HG02763 (cell line): ENCODE results near the gene TCF4.

ENCODE experiments used
- ATAC-seq: cut with Tn5 transposase; IDR thresholded peaks from one replicate; pipeline ENCODE4 v1.9.1; 2021; ENCODE audit warnings: mild to moderate bottlenecking, moderate library complexity; ENCODE audit not compliant: unreplicated experiment

TCF4 gene

GRCh38 chr18:55219823-55220222 is 368.2 kb downstream of the TCF4 start:
- ATAC-seq = no peak

GRCh38 chr18:55219059-55219458 is 368.9 kb downstream of the TCF4 start:
- no peak for ATAC-seq

- no peak for ATAC-seq
These were observed 373.0 kb downstream of the TCF4 start for GRCh38 chr18:55214969-55215368.

- ATAC-seq = no peak
These were observed 373.5 kb downstream of the TCF4 start for GRCh38 chr18:55214534-55214933.

- no peak for ATAC-seq
These were observed 374.4 kb downstream of the TCF4 start for GRCh38 chr18:55213586-55213985.

- ATAC-seq = no peak
These were observed 381.1 kb downstream of the TCF4 start for GRCh38 chr18:55206927-55207326.

GRCh38 chr18:55202232-55202917 is 385.6 kb downstream of the TCF4 start:
- no peak for ATAC-seq

- ATAC-seq = no peak
These were observed 388.6 kb downstream of the TCF4 start for GRCh38 chr18:55199291-55199963.

- ATAC-seq = no peak
These were observed 392.1 kb downstream of the TCF4 start for GRCh38 chr18:55195863-55196262.

GRCh38 chr18:55189972-55190371 is 398.0 kb downstream of the TCF4 start:
- ATAC-seq = no peak

- no peak for ATAC-seq
These were observed 401.4 kb downstream of the TCF4 start for GRCh38 chr18:55186588-55186987.

GRCh38 chr18:55185391-55185790 is 402.6 kb downstream of the TCF4 start:
- ATAC-seq = no peak

GRCh38 chr18:55179835-55180234 is 408.2 kb downstream of the TCF4 start:
- no peak for ATAC-seq

GRCh38 chr18:55179425-55179824 is 408.6 kb downstream of the TCF4 start:
- ATAC-seq = no peak

- no peak for ATAC-seq
These were observed 414.7 kb downstream of the TCF4 start for GRCh38 chr18:55173291-55173690.
